PC-9 (cell line): ENCODE results near the gene ARHGAP26. TPM values are rescaled to one million over a fixed set of nuclear protein-coding genes. Genes with fewer than 3 reads are reported as not detected.

Experiments
- BruUV-seq: library from RNA; stranded (reverse); fragments of 400-500 nt; replicated peaks from 2 replicates; lab custom pipeline; 2021; lab: Mats Ljungman, UMichigan
- CTCF ChIA-PET: fragments of 300-600 bp; sonication (Branson Sonifier 250); formaldehyde crosslinking; loops from one replicate; lab custom pipeline; 2022; ENCODE audit warnings: antibody characterized with exemption; lab: Charles Lee
- POLR2A ChIA-PET: fragments of 300-600 bp; sonication (Branson Sonifier 250); formaldehyde crosslinking; loops from one replicate; lab custom pipeline; 2022; ENCODE audit warnings: antibody characterized with exemption; ENCODE audit not compliant: unreplicated experiment; lab: Charles Lee
- DNase-seq, 2 experiments: peaks; one replicate each; pipeline versions ENCODE4 v3.0.0 to v3.0.0-alpha.2; 2015 to 2022; ENCODE audit warnings: mixed read lengths in 1 of 2
- H2AFZ ChIP-seq: fragments of 200-600 bp; sonication (generic); 2 replicates; pipeline ENCODE4 v1.8.1; 2017; ENCODE audit warnings: antibody characterized with exemption
- H3F3A ChIP-seq: fragments of 200-600 bp; sonication (generic); 2 replicates; pipeline ENCODE4 v1.8.1; 2017; ENCODE audit warnings: antibody characterized with exemption, mild to moderate bottlenecking, low read depth; ENCODE audit not compliant: insufficient read depth
- H3K27ac ChIP-seq: fragments of 200-600 bp; sonication (generic); 2 replicates; pipeline ENCODE4 v1.6.1; 2016; ENCODE audit warnings: mixed run types
- H3K27me3 ChIP-seq: fragments of 200-600 bp; sonication (generic); 2 replicates; pipeline ENCODE4 v1.6.1; 2016; ENCODE audit warnings: low read depth, mixed run types; ENCODE audit not compliant: insufficient read depth
- H3K36me3 ChIP-seq: fragments of 200-600 bp; sonication (generic); 2 replicates; pipeline ENCODE4 v1.6.1; 2016; ENCODE audit warnings: low read depth, mixed run types
- H3K4me1 ChIP-seq: fragments of 200-600 bp; sonication (generic); replicated peaks from 2 replicates; pipeline ENCODE4 v1.6.1; 2016; ENCODE audit warnings: mixed run types; ENCODE audit not compliant: insufficient read depth
- H3K4me2 ChIP-seq: fragments of 200-600 bp; sonication (generic); 2 replicates; pipeline ENCODE4 v1.6.1; 2017; ENCODE audit warnings: mixed run types
- H3K4me3 ChIP-seq: fragments of 200-600 bp; sonication (generic); 2 replicates; pipeline ENCODE4 v1.6.1; 2016; ENCODE audit warnings: mixed run types
- H3K79me2 ChIP-seq: fragments of 200-600 bp; sonication (generic); 2 replicates; pipeline ENCODE4 v1.6.1; 2017; ENCODE audit warnings: low read depth, mixed run types
- H3K9me2 ChIP-seq: fragments of 200-600 bp; sonication (generic); 2 replicates; pipeline ENCODE4 v1.8.1; 2017; ENCODE audit warnings: mild to moderate bottlenecking; ENCODE audit not compliant: insufficient read depth
- H3K9me3 ChIP-seq: fragments of 200-600 bp; sonication (generic); 2 replicates; pipeline ENCODE4 v1.8.1; 2016; ENCODE audit warnings: low read depth; ENCODE audit not compliant: insufficient read depth
- H4K20me1 ChIP-seq: fragments of 200-600 bp; sonication (generic); 2 replicates; pipeline ENCODE4 v1.8.1; 2017; ENCODE audit not compliant: insufficient read depth
- EZH2 ChIP-seq: fragments of 200-600 bp; sonication (generic); IDR thresholded peaks from 2 replicates; pipeline ENCODE4 v1.8.0; 2017; ENCODE audit warnings: antibody characterized with exemption, low read depth
- intact Hi-C: fragments of 100-400 bp; cut with micrococcal nuclease; formaldehyde crosslinking; loops from one replicate; pipeline ENCODE4 v1.10.0; 2022; ENCODE audit not compliant: unreplicated experiment
- total RNA-seq: library from RNA; stranded (reverse); gene quantifications from 2 replicates; pipeline ENCODE4 v1.2.3, GENCODE V29; 2021
- TF ChIP-seq, protein P1 (sequence below): fragments of 200-600 bp; sonication (generic); conservative IDR thresholded peaks from 2 replicates; pipeline ENCODE4 v1.6.1; 2017; ENCODE audit warnings: mixed run types, antibody characterized with exemption, mild to moderate bottlenecking, moderate library complexity

Gene ARHGAP26
- total RNA-seq, 1 experiment from 2014 or later, result 29.7 TPM

DNA sequence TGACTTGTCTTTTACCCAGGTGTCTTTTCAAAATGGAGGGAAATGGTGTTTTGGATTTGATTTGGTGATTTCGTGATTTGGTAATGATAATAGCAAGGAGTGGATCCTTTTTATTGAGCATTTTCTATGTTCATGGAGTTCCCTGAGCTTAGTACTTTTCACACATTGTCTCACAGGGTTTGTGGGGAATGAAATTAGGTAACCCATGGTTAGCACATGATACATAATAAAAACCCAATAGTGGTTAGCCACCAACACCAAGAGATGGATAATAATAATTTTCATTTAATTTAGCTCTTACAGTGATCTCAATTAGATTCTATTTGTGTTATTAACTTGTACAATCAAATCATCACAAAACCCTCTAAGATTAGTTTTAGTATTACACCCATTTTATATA is 65.4 kb downstream of the ARHGAP26 start:
- H2AFZ ChIP-seq, result no peak overlapping the region
- no peaks in the 10 kb centered on the region for H4K20me1 ChIP-seq
- H3K9me3 ChIP-seq, result no peaks in the 10 kb centered on the region
- BruUV-seq, result no TSS peak
- 0 out of 2 replicates have a peak, but pooled peaks cover 3% of the 10 kb centered on the region for H3K9me2 ChIP-seq
- H3K36me3 ChIP-seq, result no peaks in the 10 kb centered on the region
- H3F3A ChIP-seq, result no peaks in the 10 kb centered on the region; the same call in 1 of the 2 replicates
- no peak overlapping the region for H3K4me3 ChIP-seq
- no peaks in the 10 kb centered on the region for H3K27me3 ChIP-seq
- ChIA-PET CTCF (no interaction called here), POLR2A (interaction anchor here (0.6 kb wide), 1 partner anchor 118 kb away, joined by 5 read pairs; no protein-coding TSS in a partner anchor)
- no peak for TF ChIP-seq EZH2
- TF ChIP-seq, protein P1, sequence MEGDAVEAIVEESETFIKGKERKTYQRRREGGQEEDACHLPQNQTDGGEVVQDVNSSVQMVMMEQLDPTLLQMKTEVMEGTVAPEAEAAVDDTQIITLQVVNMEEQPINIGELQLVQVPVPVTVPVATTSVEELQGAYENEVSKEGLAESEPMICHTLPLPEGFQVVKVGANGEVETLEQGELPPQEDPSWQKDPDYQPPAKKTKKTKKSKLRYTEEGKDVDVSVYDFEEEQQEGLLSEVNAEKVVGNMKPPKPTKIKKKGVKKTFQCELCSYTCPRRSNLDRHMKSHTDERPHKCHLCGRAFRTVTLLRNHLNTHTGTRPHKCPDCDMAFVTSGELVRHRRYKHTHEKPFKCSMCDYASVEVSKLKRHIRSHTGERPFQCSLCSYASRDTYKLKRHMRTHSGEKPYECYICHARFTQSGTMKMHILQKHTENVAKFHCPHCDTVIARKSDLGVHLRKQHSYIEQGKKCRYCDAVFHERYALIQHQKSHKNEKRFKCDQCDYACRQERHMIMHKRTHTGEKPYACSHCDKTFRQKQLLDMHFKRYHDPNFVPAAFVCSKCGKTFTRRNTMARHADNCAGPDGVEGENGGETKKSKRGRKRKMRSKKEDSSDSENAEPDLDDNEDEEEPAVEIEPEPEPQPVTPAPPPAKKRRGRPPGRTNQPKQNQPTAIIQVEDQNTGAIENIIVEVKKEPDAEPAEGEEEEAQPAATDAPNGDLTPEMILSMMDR, result no peak
- DNase-seq, result no peak
- no peak overlapping the region for H3K4me2 ChIP-seq
- intact Hi-C loops, result no loop called here
- 0 out of 2 replicates have a peak, but pooled peaks cover 3% of the 10 kb centered on the region for H3K79me2 ChIP-seq
- no peak overlapping the region for H3K27ac ChIP-seq
- no peaks in the 10 kb centered on the region for H3K4me1 ChIP-seq

DNA sequence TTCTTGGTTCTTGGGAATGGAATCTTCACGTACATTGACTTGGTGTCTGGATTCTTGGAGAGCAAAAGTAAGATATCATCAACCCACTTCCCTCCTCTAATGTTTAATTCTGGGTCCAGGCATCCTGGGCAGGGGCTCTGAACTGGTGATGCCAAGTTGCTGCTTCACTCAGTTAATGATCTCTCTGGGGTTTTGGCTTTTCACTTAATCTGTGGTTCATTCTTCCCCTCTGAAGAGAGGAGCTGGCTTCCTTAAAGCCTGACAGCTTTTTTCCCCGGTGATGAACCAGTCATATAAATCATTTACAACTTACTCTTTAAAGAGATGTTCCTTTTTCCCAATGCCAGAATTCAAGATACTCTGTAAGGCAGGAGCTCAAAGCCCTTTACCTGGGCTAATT is 65.9 kb downstream of the ARHGAP26 start:
- Histone ChIP-seq H3K4me1 (no peaks in the 10 kb centered on the region), H3K36me3 (no peaks in the 10 kb centered on the region)
- no TSS peak for BruUV-seq

DNA sequence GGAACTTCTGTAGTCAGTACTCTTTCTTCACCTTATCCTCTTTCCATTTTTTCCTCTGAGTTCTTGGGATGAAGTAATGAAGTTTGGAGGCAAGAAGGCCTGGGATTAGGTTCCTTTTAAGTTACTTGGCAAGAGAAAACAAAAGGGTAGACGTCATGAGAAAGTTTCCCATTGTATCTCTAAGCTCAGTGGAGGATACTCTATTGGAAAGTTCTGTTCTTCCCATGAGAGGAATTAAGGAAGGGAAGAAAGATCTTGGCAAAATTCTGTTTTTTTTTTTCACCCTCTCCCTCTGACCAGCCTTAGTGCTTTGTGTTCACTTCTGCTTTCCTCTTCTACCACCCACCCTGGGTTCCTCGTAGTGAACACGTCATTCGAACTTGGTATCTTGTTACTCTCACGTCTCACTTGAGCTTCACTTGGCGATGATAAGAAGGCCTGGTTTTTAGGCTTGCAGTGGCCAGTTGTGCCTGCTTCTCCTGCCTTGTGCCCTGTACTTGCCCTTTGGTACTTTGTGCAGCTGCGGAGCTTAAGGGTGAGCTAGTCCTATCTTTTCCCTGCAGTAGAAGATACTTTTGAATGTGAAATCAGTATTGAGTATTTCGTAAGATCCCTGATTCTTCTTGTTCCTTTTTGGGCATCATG is 67.0 kb downstream of the ARHGAP26 start:
- Histone ChIP-seq H3K36me3 (no peaks in the 10 kb centered on the region), H3K4me2 (no peak overlapping the region), H3F3A (no peaks in the 10 kb centered on the region; the same call in 1 of the 2 replicates), H2AFZ (no peak overlapping the region), H3K9me3 (no peaks in the 10 kb centered on the region), H3K9me2 (0 out of 2 replicates have a peak, but pooled peaks cover 3% of the 10 kb centered on the region), H3K4me3 (no peak overlapping the region), H3K27ac (no peak overlapping the region), H3K4me1 (no peaks in the 10 kb centered on the region), H4K20me1 (no peaks in the 10 kb centered on the region), H3K27me3 (no peaks in the 10 kb centered on the region), H3K79me2 (peaks cover 3% of the 10 kb centered on the region; the same call in 1 of the 2 replicates)
- TF ChIP-seq EZH2, result no peak
- TF ChIP-seq, protein P1, result no peak
- CTCF ChIA-PET, result no interaction called here
- no TSS peak for BruUV-seq
- DNase-seq, result no peak
- intact Hi-C loops, result no loop called here
- POLR2A ChIA-PET, result no interaction called here

More for the DNA sequence above, 65.9 kb downstream of the ARHGAP26 start:
- Histone ChIP-seq H3K27ac (no peak overlapping the region), H3K27me3 (no peaks in the 10 kb centered on the region), H3K9me3 (no peaks in the 10 kb centered on the region), H2AFZ (no peak overlapping the region), H3K4me3 (no peak overlapping the region), H3K79me2 (0 out of 2 replicates have a peak, but pooled peaks cover 3% of the 10 kb centered on the region), H3K4me2 (no peak overlapping the region), H4K20me1 (no peaks in the 10 kb centered on the region), H3K9me2 (0 out of 2 replicates have a peak, but pooled peaks cover 3% of the 10 kb centered on the region), H3F3A (no peaks in the 10 kb centered on the region; the same call in 1 of the 2 replicates)
- ChIA-PET CTCF (no interaction called here), POLR2A (no interaction called here)
- TF ChIP-seq, protein P1, result no peak
- TF ChIP-seq EZH2, result no peak
- DNase-seq, result no peak
- intact Hi-C loops, result no loop called here
